ENCODE data around the gene SPACA7. TPM values are rescaled to one million over a fixed set of nuclear protein-coding genes. Genes with fewer than 3 reads are reported as not detected.

SPACA7 gene
- total and polyA plus RNA-seq, 2 of the 13 experiments (the other 11 are each of a cell fraction or from before 2014, with no cell fraction given) = not detected

DNA sequence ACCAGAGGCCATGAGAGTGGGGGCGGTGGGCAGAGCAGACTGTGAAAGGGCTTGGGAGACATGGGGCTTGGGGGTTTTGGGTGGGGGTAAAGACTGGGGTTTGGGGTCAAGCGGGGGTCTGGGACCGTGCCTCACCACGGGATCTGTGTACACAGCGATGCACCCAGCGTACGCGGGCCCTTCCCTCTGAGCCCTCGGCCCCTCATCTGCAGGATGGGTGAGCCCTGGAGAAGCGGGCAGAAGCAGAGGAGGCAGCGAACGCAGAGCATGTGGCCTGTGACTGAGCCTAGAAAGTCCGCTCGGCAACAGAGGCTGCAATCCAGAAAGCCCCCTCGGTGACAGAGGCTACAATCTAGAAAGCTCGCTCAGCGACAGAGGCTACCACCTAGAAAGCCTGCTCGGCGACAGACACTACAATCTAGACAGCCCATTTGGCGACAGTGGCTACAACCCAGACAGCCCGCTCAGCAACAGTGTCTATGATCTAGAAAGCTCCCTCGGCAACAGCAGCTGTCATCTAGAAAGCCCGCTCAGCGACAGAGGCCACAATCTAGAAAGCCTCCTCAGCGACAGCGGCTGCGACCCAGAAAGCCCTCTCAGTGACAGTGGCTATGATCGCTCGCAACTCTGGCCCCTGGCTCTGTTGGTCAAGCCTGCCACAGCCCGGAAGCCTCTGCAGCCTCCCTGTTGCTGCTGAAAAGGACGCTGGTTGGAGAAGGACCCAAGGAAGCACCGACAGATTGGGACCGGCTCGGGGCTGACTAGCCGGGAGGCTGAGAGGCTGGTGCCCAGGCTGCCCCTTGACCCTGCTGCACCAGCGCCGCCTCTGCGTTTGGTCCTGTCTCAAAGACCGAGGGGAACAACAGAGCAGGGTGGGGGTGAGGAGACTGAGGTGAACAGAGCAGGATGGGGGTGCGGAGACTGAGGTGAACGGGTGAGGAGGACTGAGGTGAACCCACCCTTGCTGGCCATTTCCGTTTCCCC is 68.6 kb downstream of the SPACA7 start:
- no peaks in the 10 kb centered on the region for H3K79me2 ChIP-seq (ENCODE audit: insufficient read depth, low read length)
- H3K9me3 ChIP-seq (ENCODE audit: low read length) = no peaks in the 10 kb centered on the region
- H3K4me1 ChIP-seq (ENCODE audit: insufficient read depth, low read length) = no peaks in the 10 kb centered on the region
- no TSS peak for BruUV-seq (replicated peaks)
- DNase-seq (ENCODE audit: low spot score) (no peak), ATAC-seq (peak; percentile 14), FAIRE-seq (no peak)
- WGBS (ENCODE audit: low lambda C conversion rate) = 24% methylated on average over 15 of the region's 42 CpGs
- no peaks in the 10 kb centered on the region for H4K20me1 ChIP-seq (ENCODE audit: insufficient read depth, low read length)
- CTCF ChIA-PET (ENCODE audit: low intra/inter-chr PET ratio, low total read pairs) = interaction anchor here (1.1 to 3.5 kb wide), 2 partner anchors 940 to 970 kb away, joined by 4 to 32 read pairs; no protein-coding TSS in a partner anchor
- H2AFZ ChIP-seq (ENCODE audit: low read length) = no peak overlapping the region
- peaks cover 10 to 85% of the 10 kb centered on the region in 2 experiments for H3K27me3 ChIP-seq (ENCODE audit: control insufficient read depth in 1 of 2, insufficient read depth in 2 of 2, low read length in 2 of 2)
- H3K4me2 ChIP-seq (ENCODE audit: low read depth, low read length) = no peak overlapping the region; the same call in 1 of the 2 replicates
- in situ Hi-C loops (cut with HindIII; ENCODE audit: extremely low pct_ligation_motif_present, low pct_unique_long_range_greater_than_20kb) (loop anchor here (5.0 to 25.0 kb wide), 2 partner anchors 232 to 972 kb away; no protein-coding TSS in a partner anchor), intact Hi-C loops (cut with micrococcal nuclease; ENCODE audit: unreplicated experiment) (loop anchor here (2.0 kb wide), 1 partner anchor 162 kb away; no protein-coding TSS in a partner anchor)
- no peak overlapping the region for H3K4me3 ChIP-seq (replicated peaks in 1 of 3; ENCODE audit: insufficient read depth in 1 of 3, low read depth in 2 of 3, low read length in 3 of 3)
- H3K36me3 ChIP-seq (replicated peaks in 1 of 2; ENCODE audit: control insufficient read depth in 1 of 2, insufficient read depth in 2 of 2, low read length in 2 of 2) = no peaks in the 10 kb centered on the region
- POLR2A ChIA-PET = no interaction called here
- no peak overlapping the region for H3K9ac ChIP-seq (ENCODE audit: insufficient read depth, low read depth, low read length)
- no peak overlapping the region for H3K27ac ChIP-seq (ENCODE audit: extremely low read length, insufficient read depth, low read length)
- no peak for TF ChIP-seq WIZ (CRISPR knock-in tag; IDR thresholded peaks at IDR 0.05)
- no peak for TF ChIP-seq RORA (CRISPR knock-in tag; IDR thresholded peaks at IDR 0.05)
- TF ChIP-seq, protein P1, sequence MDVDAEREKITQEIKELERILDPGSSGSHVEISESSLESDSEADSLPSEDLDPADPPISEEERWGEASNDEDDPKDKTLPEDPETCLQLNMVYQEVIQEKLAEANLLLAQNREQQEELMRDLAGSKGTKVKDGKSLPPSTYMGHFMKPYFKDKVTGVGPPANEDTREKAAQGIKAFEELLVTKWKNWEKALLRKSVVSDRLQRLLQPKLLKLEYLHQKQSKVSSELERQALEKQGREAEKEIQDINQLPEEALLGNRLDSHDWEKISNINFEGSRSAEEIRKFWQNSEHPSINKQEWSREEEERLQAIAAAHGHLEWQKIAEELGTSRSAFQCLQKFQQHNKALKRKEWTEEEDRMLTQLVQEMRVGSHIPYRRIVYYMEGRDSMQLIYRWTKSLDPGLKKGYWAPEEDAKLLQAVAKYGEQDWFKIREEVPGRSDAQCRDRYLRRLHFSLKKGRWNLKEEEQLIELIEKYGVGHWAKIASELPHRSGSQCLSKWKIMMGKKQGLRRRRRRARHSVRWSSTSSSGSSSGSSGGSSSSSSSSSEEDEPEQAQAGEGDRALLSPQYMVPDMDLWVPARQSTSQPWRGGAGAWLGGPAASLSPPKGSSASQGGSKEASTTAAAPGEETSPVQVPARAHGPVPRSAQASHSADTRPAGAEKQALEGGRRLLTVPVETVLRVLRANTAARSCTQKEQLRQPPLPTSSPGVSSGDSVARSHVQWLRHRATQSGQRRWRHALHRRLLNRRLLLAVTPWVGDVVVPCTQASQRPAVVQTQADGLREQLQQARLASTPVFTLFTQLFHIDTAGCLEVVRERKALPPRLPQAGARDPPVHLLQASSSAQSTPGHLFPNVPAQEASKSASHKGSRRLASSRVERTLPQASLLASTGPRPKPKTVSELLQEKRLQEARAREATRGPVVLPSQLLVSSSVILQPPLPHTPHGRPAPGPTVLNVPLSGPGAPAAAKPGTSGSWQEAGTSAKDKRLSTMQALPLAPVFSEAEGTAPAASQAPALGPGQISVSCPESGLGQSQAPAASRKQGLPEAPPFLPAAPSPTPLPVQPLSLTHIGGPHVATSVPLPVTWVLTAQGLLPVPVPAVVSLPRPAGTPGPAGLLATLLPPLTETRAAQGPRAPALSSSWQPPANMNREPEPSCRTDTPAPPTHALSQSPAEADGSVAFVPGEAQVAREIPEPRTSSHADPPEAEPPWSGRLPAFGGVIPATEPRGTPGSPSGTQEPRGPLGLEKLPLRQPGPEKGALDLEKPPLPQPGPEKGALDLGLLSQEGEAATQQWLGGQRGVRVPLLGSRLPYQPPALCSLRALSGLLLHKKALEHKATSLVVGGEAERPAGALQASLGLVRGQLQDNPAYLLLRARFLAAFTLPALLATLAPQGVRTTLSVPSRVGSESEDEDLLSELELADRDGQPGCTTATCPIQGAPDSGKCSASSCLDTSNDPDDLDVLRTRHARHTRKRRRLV (CRISPR knock-in tag; IDR thresholded peaks at IDR 0.05) = no peak
- TF ChIP-seq, protein P2, sequence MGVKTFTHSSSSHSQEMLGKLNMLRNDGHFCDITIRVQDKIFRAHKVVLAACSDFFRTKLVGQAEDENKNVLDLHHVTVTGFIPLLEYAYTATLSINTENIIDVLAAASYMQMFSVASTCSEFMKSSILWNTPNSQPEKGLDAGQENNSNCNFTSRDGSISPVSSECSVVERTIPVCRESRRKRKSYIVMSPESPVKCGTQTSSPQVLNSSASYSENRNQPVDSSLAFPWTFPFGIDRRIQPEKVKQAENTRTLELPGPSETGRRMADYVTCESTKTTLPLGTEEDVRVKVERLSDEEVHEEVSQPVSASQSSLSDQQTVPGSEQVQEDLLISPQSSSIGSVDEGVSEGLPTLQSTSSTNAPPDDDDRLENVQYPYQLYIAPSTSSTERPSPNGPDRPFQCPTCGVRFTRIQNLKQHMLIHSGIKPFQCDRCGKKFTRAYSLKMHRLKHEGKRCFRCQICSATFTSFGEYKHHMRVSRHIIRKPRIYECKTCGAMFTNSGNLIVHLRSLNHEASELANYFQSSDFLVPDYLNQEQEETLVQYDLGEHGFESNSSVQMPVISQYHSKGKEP (CRISPR knock-in tag; IDR thresholded peaks at IDR 0.05) = no peak
- TF ChIP-seq, protein P3, sequence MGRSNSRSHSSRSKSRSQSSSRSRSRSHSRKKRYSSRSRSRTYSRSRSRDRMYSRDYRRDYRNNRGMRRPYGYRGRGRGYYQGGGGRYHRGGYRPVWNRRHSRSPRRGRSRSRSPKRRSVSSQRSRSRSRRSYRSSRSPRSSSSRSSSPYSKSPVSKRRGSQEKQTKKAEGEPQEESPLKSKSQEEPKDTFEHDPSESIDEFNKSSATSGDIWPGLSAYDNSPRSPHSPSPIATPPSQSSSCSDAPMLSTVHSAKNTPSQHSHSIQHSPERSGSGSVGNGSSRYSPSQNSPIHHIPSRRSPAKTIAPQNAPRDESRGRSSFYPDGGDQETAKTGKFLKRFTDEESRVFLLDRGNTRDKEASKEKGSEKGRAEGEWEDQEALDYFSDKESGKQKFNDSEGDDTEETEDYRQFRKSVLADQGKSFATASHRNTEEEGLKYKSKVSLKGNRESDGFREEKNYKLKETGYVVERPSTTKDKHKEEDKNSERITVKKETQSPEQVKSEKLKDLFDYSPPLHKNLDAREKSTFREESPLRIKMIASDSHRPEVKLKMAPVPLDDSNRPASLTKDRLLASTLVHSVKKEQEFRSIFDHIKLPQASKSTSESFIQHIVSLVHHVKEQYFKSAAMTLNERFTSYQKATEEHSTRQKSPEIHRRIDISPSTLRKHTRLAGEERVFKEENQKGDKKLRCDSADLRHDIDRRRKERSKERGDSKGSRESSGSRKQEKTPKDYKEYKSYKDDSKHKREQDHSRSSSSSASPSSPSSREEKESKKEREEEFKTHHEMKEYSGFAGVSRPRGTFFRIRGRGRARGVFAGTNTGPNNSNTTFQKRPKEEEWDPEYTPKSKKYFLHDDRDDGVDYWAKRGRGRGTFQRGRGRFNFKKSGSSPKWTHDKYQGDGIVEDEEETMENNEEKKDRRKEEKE (IDR thresholded peaks at IDR 0.05) = no peak
- no peak for TF ChIP-seq ZNF629 (CRISPR knock-in tag; conservative IDR thresholded peaks at IDR 0.05)
- TF ChIP-seq ZNF614 (CRISPR knock-in tag; IDR thresholded peaks at IDR 0.05; ENCODE audit: borderline replicate concordance) = no peak
- no peak for TF ChIP-seq SPEN (CRISPR knock-in tag; IDR thresholded peaks at IDR 0.05; ENCODE audit: low read depth)
- TF ChIP-seq, protein P4, sequence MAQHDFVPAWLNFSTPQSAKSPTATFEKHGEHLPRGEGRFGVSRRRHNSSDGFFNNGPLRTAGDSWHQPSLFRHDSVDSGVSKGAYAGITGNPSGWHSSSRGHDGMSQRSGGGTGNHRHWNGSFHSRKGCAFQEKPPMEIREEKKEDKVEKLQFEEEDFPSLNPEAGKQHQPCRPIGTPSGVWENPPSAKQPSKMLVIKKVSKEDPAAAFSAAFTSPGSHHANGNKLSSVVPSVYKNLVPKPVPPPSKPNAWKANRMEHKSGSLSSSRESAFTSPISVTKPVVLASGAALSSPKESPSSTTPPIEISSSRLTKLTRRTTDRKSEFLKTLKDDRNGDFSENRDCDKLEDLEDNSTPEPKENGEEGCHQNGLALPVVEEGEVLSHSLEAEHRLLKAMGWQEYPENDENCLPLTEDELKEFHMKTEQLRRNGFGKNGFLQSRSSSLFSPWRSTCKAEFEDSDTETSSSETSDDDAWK (CRISPR knock-in tag; IDR thresholded peaks at IDR 0.05) = no peak
- no peak for TF ChIP-seq JUNB (CRISPR knock-in tag; IDR thresholded peaks at IDR 0.05; ENCODE audit: borderline replicate concordance)
- no peak for TF ChIP-seq NCOA1 (CRISPR knock-in tag; IDR thresholded peaks at IDR 0.05)

All from HepG2 (cell line).